Spinal cord (tissue), 10 donors: ENCODE data around the gene CXADR. TPM values are rescaled to one million over a fixed set of nuclear protein-coding genes. Genes with fewer than 3 reads are reported as not detected.
"Not testable (repeated sequence)": the region's sequence is repeated elsewhere in the genome, so short reads cannot be mapped to it uniquely, and the experiment has no call there.

Source experiments
- DNase-seq, 6 donors: peaks; one replicate each; pipeline versions ENCODE4 v3.0.0 to v3.0.0-alpha.2; 2013 to 2015; ENCODE audit warnings: low spot score in 6 of 6, low read depth in 4 of 6
- H3K27ac ChIP-seq: one replicate; pipeline ENCODE4 v1.5.1; 2013; ENCODE audit warnings: low read depth, low read length, control low read depth
- H3K27me3 ChIP-seq: one replicate; pipeline ENCODE4 v1.6.1; 2013; ENCODE audit warnings: low read length; ENCODE audit not compliant: control insufficient read depth, insufficient read depth
- H3K36me3 ChIP-seq: one replicate; pipeline ENCODE4 v1.6.1; 2013; ENCODE audit warnings: low read length; ENCODE audit not compliant: control insufficient read depth, insufficient read depth
- H3K4me1 ChIP-seq: one replicate; pipeline ENCODE4 v1.6.1; 2013; ENCODE audit warnings: low read length; ENCODE audit not compliant: control insufficient read depth, insufficient read depth
- H3K4me3 ChIP-seq: one replicate; pipeline ENCODE4 v1.5.1; 2013; ENCODE audit warnings: low read depth, low read length, control low read depth
- H3K9me3 ChIP-seq: one replicate; pipeline ENCODE4 v1.6.1; 2013; ENCODE audit warnings: low read length; ENCODE audit not compliant: control insufficient read depth, insufficient read depth
- WGBS: methylation state at CpG from one replicate; pipeline ENCODE4 v1.1.5; 2013; ENCODE audit warnings: missing lambda C conversion rate; ENCODE audit not compliant: insufficient coverage; 5-methylcytosine and 5-hydroxymethylcytosine counted together
- polyA plus RNA-seq, 2 donors: library from polyadenylated mRNA; unstranded; fragments of 120-200 nt; gene quantifications; one replicate each; pipeline ENCODE4 v1.2.1, GENCODE V29; 2013; ENCODE audit not compliant: insufficient read length in 2 of 2
- total RNA-seq, 2 donors: library from RNA; depleted of rRNA in 1 of 2; stranded (reverse); fragments of 120-200 nt in 1 of 2; fragments of >200 nt in 1 of 2; gene quantifications; one replicate each; pipeline versions ENCODE4 v1.2.3 to v1.2.4, GENCODE V29; 2013 to 2014
- donor health status: healthy.

The CXADR gene
- total and polyA plus RNA-seq, 4 donors, result 55.7 to 89.1 (median 70.6) TPM

- Histone ChIP-seq H3K9me3 (no peaks in the 10 kb centered on the region), H3K27me3 (no peaks in the 10 kb centered on the region), H3K4me1 (no peaks in the 10 kb centered on the region), H3K36me3 (no peaks in the 10 kb centered on the region), H3K27ac (no peak overlapping the region), H3K4me3 (no peak overlapping the region)
- DNase-seq, result no peak
- 86% methylated on average over 4 of the region's 8 CpGs for WGBS
Observed at GRCh38 chr21:17519965-17520609, 7.2 kb downstream of the CXADR start.

- no peaks in the 10 kb centered on the region for H3K4me1 ChIP-seq
- H3K4me3 ChIP-seq, result no peak overlapping the region
- WGBS, result 94% methylated on average over 1 of the region's 2 CpGs
- no peaks in the 10 kb centered on the region for H3K27me3 ChIP-seq
- no peaks in the 10 kb centered on the region for H3K9me3 ChIP-seq
- H3K36me3 ChIP-seq, result no peaks in the 10 kb centered on the region
- H3K27ac ChIP-seq, result no peak overlapping the region
- no peak for DNase-seq
Observed at GRCh38 chr21:17523007-17523451, 10.2 kb downstream of the CXADR start.

GRCh38 chr21:17523979-17524494 is 11.2 kb downstream of the CXADR start:
- not testable (repeated sequence) for H3K9me3 ChIP-seq, H3K36me3 ChIP-seq, DNase-seq, H3K27me3 ChIP-seq, H3K4me1 ChIP-seq, H3K4me3 ChIP-seq, H3K27ac ChIP-seq
- 99% methylated on average over 6 of the region's 10 CpGs for WGBS

- H3K9me3 ChIP-seq, result no peaks in the 10 kb centered on the region
- no peaks in the 10 kb centered on the region for H3K27me3 ChIP-seq
- 93% methylated on average over 4 of the region's 6 CpGs for WGBS
- H3K4me3 ChIP-seq, result no peak overlapping the region
- H3K27ac ChIP-seq, result no peak overlapping the region
- no peak for DNase-seq
- no peaks in the 10 kb centered on the region for H3K4me1 ChIP-seq
- H3K36me3 ChIP-seq, result no peaks in the 10 kb centered on the region
Observed at GRCh38 chr21:17524635-17525034, 11.8 kb downstream of the CXADR start.

- DNase-seq, result peak in 2 of 6 donors; percentile 24 to 58
- no peaks in the 10 kb centered on the region for H3K9me3 ChIP-seq
- H3K4me3 ChIP-seq, result no peak overlapping the region
- no peaks in the 10 kb centered on the region for H3K4me1 ChIP-seq
- WGBS, result 100% methylated on average over 1 of the region's 3 CpGs
- H3K36me3 ChIP-seq, result no peaks in the 10 kb centered on the region
- H3K27ac ChIP-seq, result no peak overlapping the region
- H3K27me3 ChIP-seq, result no peaks in the 10 kb centered on the region
Observed at GRCh38 chr21:17526776-17527175, 13.9 kb downstream of the CXADR start.

- 40% methylated on average over 1 of the region's 2 CpGs for WGBS
- Histone ChIP-seq H3K9me3 (no peaks in the 10 kb centered on the region), H3K27ac (no peak overlapping the region), H3K4me1 (no peaks in the 10 kb centered on the region), H3K4me3 (no peak overlapping the region), H3K36me3 (no peaks in the 10 kb centered on the region), H3K27me3 (no peaks in the 10 kb centered on the region)
- DNase-seq, result peak in 1 of 6 donors; percentile 60
Observed at GRCh38 chr21:17527240-17527639, 14.4 kb downstream of the CXADR start.

- Histone ChIP-seq H3K27ac (no peak overlapping the region), H3K9me3 (no peaks in the 10 kb centered on the region), H3K4me1 (no peaks in the 10 kb centered on the region), H3K4me3 (no peak overlapping the region), H3K27me3 (no peaks in the 10 kb centered on the region), H3K36me3 (no peaks in the 10 kb centered on the region)
- DNase-seq, result no peak
- WGBS, result no CpG with 5 or more reads among the region's 5 CpGs
Observed at GRCh38 chr21:17527711-17528110, 14.9 kb downstream of the CXADR start.

GRCh38 chr21:17529648-17530047 is 16.8 kb downstream of the CXADR start:
- H3K9me3 ChIP-seq, result no peaks in the 10 kb centered on the region
- no peak overlapping the region for H3K27ac ChIP-seq
- H3K4me3 ChIP-seq, result no peak overlapping the region
- no CpG with 5 or more reads among the region's 5 CpGs for WGBS
- H3K36me3 ChIP-seq, result no peaks in the 10 kb centered on the region
- H3K4me1 ChIP-seq, result no peaks in the 10 kb centered on the region
- H3K27me3 ChIP-seq, result no peaks in the 10 kb centered on the region
- DNase-seq, result no peak

- no peak overlapping the region for H3K27ac ChIP-seq
- H3K27me3 ChIP-seq, result no peaks in the 10 kb centered on the region
- no peak for DNase-seq
- WGBS, result 92% methylated on average over 1 of the region's 3 CpGs
- no peak overlapping the region for H3K4me3 ChIP-seq
- H3K4me1 ChIP-seq, result no peaks in the 10 kb centered on the region
- H3K9me3 ChIP-seq, result no peaks in the 10 kb centered on the region
- H3K36me3 ChIP-seq, result peaks cover 2% of the 10 kb centered on the region
Observed at GRCh38 chr21:17532292-17532691, 19.4 kb downstream of the CXADR start.

- peaks cover 2% of the 10 kb centered on the region for H3K9me3 ChIP-seq
- no peak overlapping the region for H3K27ac ChIP-seq
- H3K27me3 ChIP-seq, result no peaks in the 10 kb centered on the region
- no peaks in the 10 kb centered on the region for H3K4me1 ChIP-seq
- H3K4me3 ChIP-seq, result no peak overlapping the region
- DNase-seq, result no peak
- no CpG with 5 or more reads among the region's 3 CpGs for WGBS
- peaks cover 2% of the 10 kb centered on the region for H3K36me3 ChIP-seq
Observed at GRCh38 chr21:17536381-17536780, 23.5 kb downstream of the CXADR start.
